Measurements from ENCODE around the gene RAF1. TPM values are rescaled to one million over a fixed set of nuclear protein-coding genes. Genes with fewer than 3 reads are reported as not detected.
"Not testable (repeated sequence)": the region's sequence is repeated elsewhere in the genome, so short reads cannot be mapped to it uniquely, and the experiment has no call there.

RAF1 gene
- total RNA-seq, 1 donor from 2014 or later, result 69.1 TPM

GRCh38 chr3:12557473-12558100, 106.3 kb downstream of the RAF1 start:
- DNase-seq, result no peak

DNA sequence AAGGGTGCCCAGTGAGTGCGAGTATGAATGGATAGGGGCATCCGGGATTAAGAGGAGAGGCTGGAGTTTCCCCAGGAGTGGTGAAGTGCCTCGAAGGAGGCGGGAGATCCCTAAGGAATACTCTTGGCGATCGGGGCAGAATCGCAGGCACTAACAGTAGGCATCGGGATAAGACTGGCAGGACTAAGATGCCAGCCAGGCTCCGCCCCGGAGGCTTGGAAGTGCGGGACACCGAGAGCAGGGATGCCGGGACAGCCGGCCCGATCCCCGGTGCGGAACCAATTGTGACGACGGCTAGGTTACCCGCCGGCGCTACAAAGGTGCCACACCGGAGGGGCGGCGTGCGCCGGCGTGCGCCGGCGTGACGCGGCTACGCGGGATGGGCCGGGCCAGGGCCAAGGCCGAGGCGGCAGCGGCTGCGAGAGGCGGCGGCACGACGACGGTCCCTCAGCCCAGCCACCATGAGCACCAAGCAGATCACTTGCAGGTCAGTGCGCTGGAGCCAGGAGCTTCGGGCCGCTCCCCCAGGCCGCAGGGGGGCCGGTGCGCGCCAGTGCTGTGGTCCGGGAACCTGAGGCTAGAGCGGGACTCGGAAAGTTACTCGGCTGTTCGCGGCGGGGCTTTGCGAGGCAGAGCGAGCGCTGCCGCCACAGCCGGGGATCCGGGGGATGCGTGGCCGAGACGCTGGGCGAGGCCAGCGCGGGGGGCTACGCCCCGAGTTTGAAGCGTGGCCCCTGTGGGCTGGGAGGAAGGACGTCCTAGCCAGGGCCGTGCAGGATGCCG, 107.0 kb downstream of the RAF1 start, which contains the start of gene MKRN2:
MKRN2 (plus strand) TSS at position 398 of the 783 bp plus-strand sequence; CDS start at position 462, 64 bp downstream.
- DNase-seq, result peak; percentile 93

- DNase-seq, result no peak
Measured at GRCh38 chr3:12556314-12556689, 107.6 kb downstream of the RAF1 start.

- peak; percentile 53 for DNase-seq
Measured at GRCh38 chr3:12553921-12554391, 110.0 kb downstream of the RAF1 start.

GRCh38 chr3:12549971-12550760, 113.8 kb downstream of the RAF1 start:
- DNase-seq, result no peak

DNA sequence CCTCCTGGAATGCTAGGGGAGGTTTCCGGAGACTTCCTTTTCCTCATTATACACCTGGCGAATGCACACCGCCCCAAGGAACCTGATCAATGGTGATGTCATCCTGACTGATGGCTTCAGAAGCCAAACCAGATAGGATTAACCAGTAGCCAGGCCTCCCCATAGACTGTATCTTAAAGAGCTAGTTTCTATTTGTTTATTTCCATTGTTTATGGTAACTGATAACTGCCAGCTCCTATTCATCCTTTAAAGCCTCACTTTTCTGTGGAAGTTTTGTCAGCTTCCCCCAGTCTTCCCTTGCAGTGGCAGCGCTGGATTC, 118.5 kb downstream of the RAF1 start, which contains the start of gene MKRN2OS:
MKRN2OS (minus strand) TSS at position 27 of the 319 bp plus-strand sequence. CDS start 35 bp downstream, outside the sequence.
- DNase-seq, result no peak

- no peak for DNase-seq
Measured at GRCh38 chr3:12544652-12545472, 119.1 kb downstream of the RAF1 start.

- DNase-seq, result not testable (repeated sequence)
Measured at GRCh38 chr3:12543497-12543896, 120.4 kb downstream of the RAF1 start.

DNA sequence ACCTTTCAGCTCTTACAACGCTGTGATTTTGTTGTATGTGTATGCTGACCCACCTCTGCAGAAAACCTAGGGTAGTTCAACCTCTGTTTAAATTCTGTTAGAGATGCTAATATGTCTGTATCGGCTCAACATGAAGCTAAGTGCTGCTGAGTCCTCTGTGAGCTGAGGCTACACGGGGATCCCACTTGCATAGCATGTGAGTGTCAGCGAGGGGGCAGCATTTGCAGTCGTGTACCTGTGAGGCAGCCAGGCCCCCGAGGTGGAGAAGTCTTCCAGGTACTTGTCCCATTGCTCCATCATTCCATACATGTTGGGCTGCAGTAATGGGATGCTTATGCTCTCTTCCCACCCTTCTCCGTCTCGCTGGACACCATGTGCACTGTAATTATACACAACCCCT, 122.3 kb downstream of the RAF1 start:
- DNase-seq, result peak; percentile 25

DNA sequence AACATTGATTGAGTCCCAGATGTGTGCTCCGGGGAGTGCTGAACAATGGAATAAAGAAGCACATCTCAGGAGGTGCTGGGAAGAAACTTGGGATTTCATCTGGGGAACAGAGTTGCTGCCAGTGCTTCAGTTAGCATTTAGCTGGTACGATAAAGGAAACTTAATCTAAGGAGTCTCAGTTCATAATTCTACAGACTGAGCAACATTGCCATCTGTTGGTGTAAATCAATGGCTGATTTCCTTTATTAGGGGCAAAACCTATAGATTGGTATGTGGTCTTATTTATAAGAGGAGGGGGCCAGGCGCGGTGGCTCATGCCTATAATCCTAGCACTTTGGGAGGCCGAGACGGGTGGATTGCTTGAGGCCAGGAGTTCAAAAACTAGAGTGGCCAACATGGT, 127.5 kb downstream of the RAF1 start:
- DNase-seq, result peak; percentile 24

Other genes with a start within 250 kb of the RAF1 start
- 10.2 and 14.2 TPM in 2 replicates for gene TSEN2, start 179.6 kb downstream of the RAF1 start, total RNA-seq
- not detected in 2 replicates for gene MKRN2OS, start 118.6 kb downstream of the RAF1 start, total RNA-seq
- gene MKRN2, start 107.0 kb downstream of the RAF1 start, total RNA-seq, result 40.5 and 43.4 TPM in 2 replicates
- not detected in 2 replicates for gene TMEM40, start 95.1 kb upstream of the RAF1 start, total RNA-seq
- 2.2 and 2.4 TPM in 2 replicates for gene CAND2, start 132.6 kb upstream of the RAF1 start, total RNA-seq
- 632 and 1,383 TPM in 2 replicates for gene RPL32, start 177.4 kb upstream of the RAF1 start, total RNA-seq

Measured in dermis blood vessel endothelial cell (primary cell).